IPS DF 19.7 (cell line): ENCODE results near the gene XAGE5.
"Not testable (repeated sequence)": the region's sequence is repeated elsewhere in the genome, so short reads cannot be mapped to it uniquely, and the experiment has no call there.

Source experiments
- DNase-seq: peaks from one replicate; pipeline ENCODE4 v3.0.0-alpha.2; 2013; ENCODE audit warnings: low read depth, low spot score

The XAGE5 gene

GRCh38 chrX:52811065-52811625, at the start of gene XAGE5:
XAGE5 (plus strand) TSS chrX:52811287; CDS start chrX:52812567, 1,280 bp downstream.
- no peak for DNase-seq

GRCh38 chrX:52765983-52766382, 45.1 kb upstream of the XAGE5 start:
- DNase-seq: not testable (repeated sequence)

GRCh38 chrX:52773504-52773903, 37.6 kb upstream of the XAGE5 start:
- DNase-seq: not testable (repeated sequence)

- DNase-seq: not testable (repeated sequence)
Observed at GRCh38 chrX:52797327-52797726, 13.8 kb upstream of the XAGE5 start, which contains the start of gene SPANXN5. SPANXN5 (minus strand) TSS chrX:52797427; CDS start chrX:52797348, 79 bp downstream.

GRCh38 chrX:52804876-52805275, 6.2 kb upstream of the XAGE5 start:
- not testable (repeated sequence) for DNase-seq

GRCh38 chrX:52819788-52820187, 8.7 kb downstream of the XAGE5 start:
- DNase-seq: no peak

- DNase-seq: no peak
Observed at GRCh38 chrX:52821079-52821760, 10.1 kb downstream of the XAGE5 start.

- DNase-seq: no peak
Observed at GRCh38 chrX:52824608-52825007, 13.5 kb downstream of the XAGE5 start.

GRCh38 chrX:52830551-52830950, 19.5 kb downstream of the XAGE5 start:
- DNase-seq: no peak

GRCh38 chrX:52839137-52839536, 28.1 kb downstream of the XAGE5 start:
- DNase-seq: no peak

GRCh38 chrX:52843619-52844018, 32.5 kb downstream of the XAGE5 start:
- DNase-seq: not testable (repeated sequence)

GRCh38 chrX:52852110-52852860, 41.2 kb downstream of the XAGE5 start:
- no peak for DNase-seq

- DNase-seq: not testable (repeated sequence)
Observed at GRCh38 chrX:52856991-52857525, 46.0 kb downstream of the XAGE5 start.

- no peak for DNase-seq
Observed at GRCh38 chrX:52865343-52865998, 54.4 kb downstream of the XAGE5 start.
